DOHH2 (cell line): Measurements from ENCODE around the gene EPHA10.

Experiments
- H3F3A ChIP-seq: fragments of 200-600 bp; sonication (generic), shearing (Covaris generic); 2 replicates; pipeline ENCODE4 v1.6.0; 2016; ENCODE audit warnings: antibody characterized with exemption, mild to moderate bottlenecking; ENCODE audit not compliant: control insufficient read depth, insufficient read depth
- H3K27ac ChIP-seq: fragments of 200-600 bp; sonication (generic); 2 replicates; pipeline ENCODE4 v1.5.1; 2014; ENCODE audit warnings: low read depth, mild to moderate bottlenecking, low read length, moderate library complexity
- H3K27me3 ChIP-seq: fragments of 200-600 bp; sonication (generic); 2 replicates; pipeline ENCODE4 v1.6.1; 2014; ENCODE audit warnings: mild to moderate bottlenecking, low read length, mixed read lengths; ENCODE audit not compliant: control insufficient read depth
- H3K36me3 ChIP-seq: fragments of 200-600 bp; sonication (generic); 2 replicates; pipeline ENCODE4 v1.6.1; 2014; ENCODE audit warnings: mild to moderate bottlenecking, low read length, moderate library complexity, mixed read lengths; ENCODE audit not compliant: control insufficient read depth
- H3K4me1 ChIP-seq: fragments of 200-600 bp; sonication (generic); 2 replicates; pipeline ENCODE4 v1.6.1; 2014; ENCODE audit warnings: mild to moderate bottlenecking, low read length, mixed read lengths; ENCODE audit not compliant: control insufficient read depth
- H3K4me2 ChIP-seq: fragments of 200-600 bp; sonication (generic); 2 replicates; pipeline ENCODE4 v1.6.0; 2014; ENCODE audit warnings: mild to moderate bottlenecking, low read length, moderate library complexity
- H3K4me3 ChIP-seq: fragments of 200-600 bp; sonication (generic); 2 replicates; pipeline ENCODE4 v1.5.1; 2014; ENCODE audit warnings: mild to moderate bottlenecking, low read length, mixed read lengths
- H3K79me2 ChIP-seq: fragments of 200-600 bp; sonication (generic); 2 replicates; pipeline ENCODE4 v1.6.1; 2014; ENCODE audit warnings: mild to moderate bottlenecking, low read length, mixed read lengths; ENCODE audit not compliant: control insufficient read depth
- H3K9me2 ChIP-seq: fragments of 200-600 bp; sonication (generic); replicated peaks from 2 replicates; pipeline ENCODE4 v1.6.1; 2014; ENCODE audit warnings: mild to moderate bottlenecking, low read length, mixed read lengths; ENCODE audit not compliant: control insufficient read depth
- H3K9me3 ChIP-seq: fragments of 200-600 bp; sonication (generic); 2 replicates; pipeline ENCODE4 v1.6.1; 2014; ENCODE audit warnings: antibody characterized with exemption, low read length, mixed read lengths; ENCODE audit not compliant: control insufficient read depth, insufficient read depth
- H4K20me1 ChIP-seq: fragments of 200-600 bp; sonication (generic); 2 replicates; pipeline ENCODE4 v1.6.0; 2014; ENCODE audit warnings: low read depth, mild to moderate bottlenecking, antibody characterized with exemption, low read length, moderate library complexity; ENCODE audit not compliant: control insufficient read depth, insufficient read depth
- EZH2phosphoT487 ChIP-seq: fragments of 200-600 bp; sonication (generic); IDR thresholded peaks from 2 replicates; pipeline ENCODE4 v1.6.1; 2017; ENCODE audit warnings: borderline replicate concordance, mild to moderate bottlenecking, antibody characterized with exemption, low read length, moderate library complexity, mixed read lengths
- TF ChIP-seq, protein P1 (sequence below): fragments of 200-600 bp; sonication (generic); IDR thresholded peaks from one replicate; pipeline ENCODE4 v1.5.1; 2014; ENCODE audit warnings: antibody characterized with exemption, mild to moderate bottlenecking, low read depth, low read length; ENCODE audit not compliant: poor library complexity, severe bottlenecking

EPHA10 gene

DNA sequence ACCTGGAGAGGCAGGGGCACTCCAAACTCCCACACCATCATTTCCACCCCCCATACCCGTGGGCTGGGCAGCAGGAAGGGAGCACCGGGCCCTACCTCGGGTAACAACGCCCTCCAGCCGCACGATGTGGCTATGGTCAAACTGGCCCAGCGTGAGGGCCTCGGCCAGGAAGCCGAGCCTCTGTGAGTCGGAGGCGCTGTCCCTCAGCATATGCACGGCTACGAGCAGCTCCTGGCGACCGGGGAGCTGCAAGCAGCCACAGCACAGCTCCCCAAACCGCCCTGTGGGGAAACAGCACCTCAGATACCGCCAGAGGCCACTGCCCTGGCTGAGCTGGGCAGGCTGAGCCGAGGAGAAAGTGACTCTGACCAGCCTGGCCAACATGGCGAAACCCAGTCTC lies 43.4 kb downstream of the EPHA10 start:
- no peaks in the 10 kb centered on the region for H3K9me2 ChIP-seq
- no peak overlapping the region for H3K27ac ChIP-seq
- H4K20me1 ChIP-seq: no peaks in the 10 kb centered on the region
- H3K36me3 ChIP-seq: no peaks in the 10 kb centered on the region
- no peaks in the 10 kb centered on the region for H3K9me3 ChIP-seq
- H3K4me1 ChIP-seq: no peaks in the 10 kb centered on the region
- no peaks in the 10 kb centered on the region for H3F3A ChIP-seq
- no peak overlapping the region for H3K4me3 ChIP-seq
- no peak overlapping the region for H3K4me2 ChIP-seq
- 0 out of 2 replicates have a peak, but pooled peaks cover 3% of the 10 kb centered on the region for H3K27me3 ChIP-seq
- no peaks in the 10 kb centered on the region for H3K79me2 ChIP-seq
- TF ChIP-seq, protein P1, sequence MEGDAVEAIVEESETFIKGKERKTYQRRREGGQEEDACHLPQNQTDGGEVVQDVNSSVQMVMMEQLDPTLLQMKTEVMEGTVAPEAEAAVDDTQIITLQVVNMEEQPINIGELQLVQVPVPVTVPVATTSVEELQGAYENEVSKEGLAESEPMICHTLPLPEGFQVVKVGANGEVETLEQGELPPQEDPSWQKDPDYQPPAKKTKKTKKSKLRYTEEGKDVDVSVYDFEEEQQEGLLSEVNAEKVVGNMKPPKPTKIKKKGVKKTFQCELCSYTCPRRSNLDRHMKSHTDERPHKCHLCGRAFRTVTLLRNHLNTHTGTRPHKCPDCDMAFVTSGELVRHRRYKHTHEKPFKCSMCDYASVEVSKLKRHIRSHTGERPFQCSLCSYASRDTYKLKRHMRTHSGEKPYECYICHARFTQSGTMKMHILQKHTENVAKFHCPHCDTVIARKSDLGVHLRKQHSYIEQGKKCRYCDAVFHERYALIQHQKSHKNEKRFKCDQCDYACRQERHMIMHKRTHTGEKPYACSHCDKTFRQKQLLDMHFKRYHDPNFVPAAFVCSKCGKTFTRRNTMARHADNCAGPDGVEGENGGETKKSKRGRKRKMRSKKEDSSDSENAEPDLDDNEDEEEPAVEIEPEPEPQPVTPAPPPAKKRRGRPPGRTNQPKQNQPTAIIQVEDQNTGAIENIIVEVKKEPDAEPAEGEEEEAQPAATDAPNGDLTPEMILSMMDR: no peak
- TF ChIP-seq EZH2phosphoT487: no peak

DNA sequence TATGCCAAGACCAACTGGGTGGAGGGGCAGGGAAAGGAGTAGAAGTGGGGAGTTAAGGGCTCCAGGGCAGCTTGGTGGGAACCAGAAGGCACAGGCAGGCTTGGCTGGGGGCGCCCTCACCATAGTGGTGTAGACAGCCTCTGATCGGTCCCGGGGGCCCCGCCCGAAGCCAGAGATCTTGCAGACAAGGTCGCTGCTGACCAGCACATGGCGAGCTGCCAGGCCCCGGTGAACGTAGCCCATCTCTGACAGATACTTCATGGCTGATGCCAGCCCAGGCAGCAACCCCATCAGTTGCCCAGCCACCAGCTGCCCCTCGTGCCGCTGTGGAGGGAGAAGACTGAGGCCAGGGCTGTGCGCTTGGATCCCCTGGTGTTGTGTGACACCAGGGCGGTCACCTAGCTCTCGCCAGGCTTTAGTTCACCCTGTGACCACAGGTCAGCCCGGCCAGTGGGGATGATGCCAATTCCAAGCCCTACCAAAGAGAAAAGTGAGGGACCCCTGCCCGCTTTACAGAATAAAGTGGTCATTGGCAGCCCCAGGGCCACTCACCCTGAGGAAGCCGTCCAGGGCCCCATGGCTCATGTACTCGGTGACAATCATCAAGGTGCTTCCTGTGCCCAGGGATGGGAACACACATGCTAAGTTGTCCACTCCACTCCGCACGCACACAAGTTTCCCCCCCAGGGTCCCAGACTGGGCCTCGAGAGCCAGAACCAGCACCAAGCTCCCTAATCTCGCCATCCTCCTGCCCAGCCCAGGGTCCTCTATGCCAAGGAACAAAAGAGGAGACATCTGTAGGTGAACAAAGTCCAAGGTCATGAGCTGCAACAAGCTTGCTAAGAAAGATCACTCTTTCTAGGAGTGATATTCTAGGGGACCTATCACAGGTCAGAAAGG lies 44.4 kb downstream of the EPHA10 start:
- H3K4me1 ChIP-seq: no peaks in the 10 kb centered on the region
- no peak overlapping the region for H3K4me2 ChIP-seq
- H3K27ac ChIP-seq: no peak overlapping the region
- no peaks in the 10 kb centered on the region for H3K9me3 ChIP-seq
- no peaks in the 10 kb centered on the region for H3K9me2 ChIP-seq
- H4K20me1 ChIP-seq: no peaks in the 10 kb centered on the region
- no peaks in the 10 kb centered on the region for H3F3A ChIP-seq
- no peaks in the 10 kb centered on the region for H3K27me3 ChIP-seq
- no peak overlapping the region for H3K4me3 ChIP-seq
- TF ChIP-seq, protein P1: no peak
- TF ChIP-seq EZH2phosphoT487: no peak
- H3K36me3 ChIP-seq: no peaks in the 10 kb centered on the region
- H3K79me2 ChIP-seq: no peaks in the 10 kb centered on the region

DNA sequence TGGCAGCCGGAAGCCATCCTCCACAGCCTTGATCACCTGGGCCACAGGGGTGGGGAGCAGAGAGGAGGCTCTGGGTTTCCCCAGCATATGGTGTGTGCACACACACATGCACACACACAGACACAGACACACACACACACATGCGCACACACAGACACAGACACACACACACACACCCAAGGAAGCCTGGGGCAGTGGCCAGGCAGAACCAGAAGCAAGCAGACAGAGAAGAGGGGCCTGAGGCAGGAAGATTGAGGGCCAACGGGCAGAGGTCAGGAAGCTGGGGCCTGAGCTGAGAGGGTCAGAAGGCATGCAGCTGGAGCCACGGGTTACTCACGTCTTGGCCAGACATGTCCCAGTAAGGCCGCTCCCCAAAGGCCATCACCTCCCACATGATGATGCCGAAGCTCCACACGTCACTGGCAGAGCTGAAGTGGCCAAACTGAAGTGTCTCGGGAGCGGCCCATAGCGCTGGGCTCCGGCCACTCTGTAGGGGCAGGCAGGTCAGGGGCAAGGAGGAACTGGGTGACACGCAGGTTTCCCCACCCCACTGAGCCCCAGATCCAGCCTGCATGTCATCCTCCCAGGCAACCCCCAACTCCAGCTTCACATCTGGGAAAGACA lies 45.2 kb downstream of the EPHA10 start:
- no peak overlapping the region for H3K27ac ChIP-seq
- H3K4me2 ChIP-seq: no peak overlapping the region
- no peak overlapping the region for H3K4me3 ChIP-seq
- H4K20me1 ChIP-seq: no peaks in the 10 kb centered on the region
- H3K79me2 ChIP-seq: no peaks in the 10 kb centered on the region
- TF ChIP-seq EZH2phosphoT487: no peak
- TF ChIP-seq, protein P1: no peak
- no peaks in the 10 kb centered on the region for H3K36me3 ChIP-seq
- no peaks in the 10 kb centered on the region for H3K9me3 ChIP-seq
- no peaks in the 10 kb centered on the region for H3F3A ChIP-seq
- H3K9me2 ChIP-seq: no peaks in the 10 kb centered on the region
- H3K27me3 ChIP-seq: no peaks in the 10 kb centered on the region
- H3K4me1 ChIP-seq: no peaks in the 10 kb centered on the region
